HL-60 (cell line): ENCODE results near the gene B4GALT2.

Experiments
- GABPA ChIP-seq: IDR thresholded peaks from 2 replicates; pipeline ENCODE4 v1.6.1; 2012; ENCODE audit warnings: low read depth
- REST ChIP-seq: IDR thresholded peaks from 2 replicates; pipeline ENCODE4 v1.6.1; 2012; ENCODE audit warnings: low read depth; ENCODE audit not compliant: insufficient replicate concordance

GRCh38 chr1:44034976-44035716 lies 56.1 kb downstream of the B4GALT2 start:
- no peak for TF ChIP-seq REST
- TF ChIP-seq GABPA: no peak
